GM12878 (cell line): ENCODE results near the gene ANKMY2. TPM values are rescaled to one million over a fixed set of nuclear protein-coding genes. Genes with fewer than 3 reads are reported as not detected.

Experiments used
- CHD1 ChIP-seq: IDR thresholded peaks from 2 replicates; pipeline ENCODE4 v1.6.1; 2012; ENCODE audit warnings: low read depth, low read length, improper control_type of control experiment
- EZH2 ChIP-seq: IDR thresholded peaks from 2 replicates; pipeline ENCODE4 v1.6.1; 2012; ENCODE audit warnings: low read depth, mild to moderate bottlenecking, control low read depth, inconsistent platforms, low read length, borderline replicate concordance; ENCODE audit not compliant: control insufficient read depth
- FOXM1 ChIP-seq: IDR thresholded peaks from 2 replicates; pipeline ENCODE4 v1.6.1; 2012; ENCODE audit warnings: low read depth, mild to moderate bottlenecking, inconsistent platforms, low read length, moderate library complexity
- HCFC1 ChIP-seq: fragments of 150-350 bp; IDR thresholded peaks from 2 replicates; pipeline ENCODE4 v1.6.1; 2014; ENCODE audit warnings: low read length
- KAT2A ChIP-seq: conservative IDR thresholded peaks from 2 replicates; pipeline ENCODE4 v1.6.1; 2011; ENCODE audit warnings: low read depth, low read length; ENCODE audit not compliant: control insufficient read depth
- NFYA ChIP-seq: IDR thresholded peaks from 2 replicates; pipeline ENCODE4 v1.6.1; 2011; ENCODE audit warnings: low read depth, mild to moderate bottlenecking, low read length, improper control_type of control experiment, borderline replicate concordance
- NFYB ChIP-seq: IDR thresholded peaks from 2 replicates; pipeline ENCODE4 v1.6.1; 2011; ENCODE audit warnings: low read depth, mild to moderate bottlenecking, low read length, improper control_type of control experiment, moderate library complexity; ENCODE audit not compliant: insufficient read depth
- PML ChIP-seq: IDR thresholded peaks from 2 replicates; pipeline ENCODE4 v1.6.1; 2012; ENCODE audit warnings: low read length, inconsistent platforms
- RAD51 ChIP-seq: fragments of 450-650 bp; IDR thresholded peaks from 2 replicates; pipeline ENCODE4 v1.6.1; 2016; ENCODE audit warnings: moderate library complexity, mild to moderate bottlenecking, inconsistent platforms
- REST ChIP-seq: IDR thresholded peaks from 2 replicates; pipeline ENCODE4 v1.6.1; 2012; ENCODE audit warnings: mild to moderate bottlenecking, low read depth, low read length
- RFX5 ChIP-seq: IDR thresholded peaks from 2 replicates; pipeline ENCODE4 v1.6.1; 2011; ENCODE audit warnings: low read depth, low read length, improper control_type of control experiment
- SIN3A ChIP-seq: IDR thresholded peaks from 2 replicates; pipeline ENCODE4 v1.6.1; 2012; ENCODE audit warnings: low read depth, low read length, improper control_type of control experiment
- TAF1 ChIP-seq: IDR thresholded peaks from 2 replicates; pipeline ENCODE4 v1.6.1; 2011; ENCODE audit warnings: mild to moderate bottlenecking, low read depth, low read length, borderline replicate concordance
- TCF12 ChIP-seq: IDR thresholded peaks from 2 replicates; pipeline ENCODE4 v1.6.1; 2011; ENCODE audit warnings: low read depth, mild to moderate bottlenecking, low read length
- ZNF592 ChIP-seq: fragments of 450-650 bp; IDR thresholded peaks from 2 replicates; pipeline ENCODE4 v1.6.1; 2017; ENCODE audit warnings: mild to moderate bottlenecking, moderate library complexity
- ZNF687 ChIP-seq: fragments of 450-650 bp; IDR thresholded peaks from 2 replicates; pipeline ENCODE4 v1.6.1; 2017; ENCODE audit warnings: mild to moderate bottlenecking, moderate library complexity
- ZZZ3 ChIP-seq: IDR thresholded peaks from 2 replicates; pipeline ENCODE4 v1.6.1; 2011; ENCODE audit warnings: low read depth; ENCODE audit not compliant: control insufficient read depth, insufficient read length
- polyA plus RNA-seq, 11 experiments: library from polyadenylated mRNA; depleted of rRNA in 4 of 11; unstranded in 6 of 11; stranded (reverse) in 5 of 11; fragments of >200 nt; fragmentation: Nextera tagmentation in 4 of 11; fragmentation: Illumina TruSeq in 1 of 11; extraction: Ambion mirVana in 4 of 11; extraction: Trizol in 1 of 11; gene quantifications; 1 replicate in 1 of 11; 2 replicates in 10 of 11; pipeline versions ENCODE4 v1.2.1 to v1.2.3, GENCODE V29; 2011 to 2016; ENCODE audit warnings: inconsistent platforms in 2 of 11, missing spikeins in 2 of 11, low read depth in 1 of 11
- total RNA-seq, 4 experiments: library from RNA; depleted of rRNA in 3 of 4; stranded (reverse); fragments of >200 nt in 3 of 4; fragmentation: Illumina TruSeq in 1 of 4; extraction: Trizol in 1 of 4; gene quantifications; 2 replicates each; pipeline versions ENCODE4 v1.2.1 to v1.2.3, GENCODE V29; 2013 to 2021

The ANKMY2 gene
- total and polyA plus RNA-seq, 10 of the 15 experiments (the other 5 are each of a cell fraction or from before 2014, with no cell fraction given), result 0.10 to 0.48 (median 0.29) TPM

- no peak for TF ChIP-seq SIN3A
- no peak for TF ChIP-seq NFYA
- no peak for TF ChIP-seq REST
- TF ChIP-seq CHD1, result peak; percentile 96
- no peak for TF ChIP-seq KAT2A
- no peak for TF ChIP-seq ZZZ3
- peak; percentile 30; the same call in 1 of the 2 replicates for TF ChIP-seq FOXM1
- no peak for TF ChIP-seq TCF12
- TF ChIP-seq PML, result no peak
- no peak for TF ChIP-seq RAD51
- TF ChIP-seq RFX5, result no peak
- no peak for TF ChIP-seq ZNF687
- peak; percentile 78 for TF ChIP-seq NFYB
- TF ChIP-seq EZH2, result no peak
- no peak for TF ChIP-seq ZNF592
- TF ChIP-seq HCFC1, result no peak
- peak; percentile 74; the same call in 1 of the 2 replicates for TF ChIP-seq TAF1
Measured at GRCh38 chr7:16645593-16646471, at the start of gene ANKMY2, which contains the start of gene BZW2 (continued).
